OCI-LY3 (cell line): ENCODE results near the gene SEPTIN2.

ENCODE experiments used
- H2AFZ ChIP-seq: fragments of 200-600, 300-600 bp; shearing (Covaris generic); 2 replicates; pipeline ENCODE4 v1.6.0; 2014; ENCODE audit warnings: antibody characterized with exemption, low read depth, low read length
- H3K27ac ChIP-seq: fragments of 200-600, 300-600 bp; sonication (generic); 2 replicates; pipeline ENCODE4 v1.5.1; 2014; ENCODE audit warnings: mild to moderate bottlenecking, low read length, moderate library complexity, mixed read lengths
- H3K27me3 ChIP-seq: fragments of 200-600, 300-600 bp; sonication (generic); 2 replicates; pipeline ENCODE4 v1.6.1; 2014; ENCODE audit warnings: low read depth, low read length, mixed read lengths
- H3K36me3 ChIP-seq: fragments of 200-600, 300-600 bp; sonication (generic); replicated peaks from 2 replicates; pipeline ENCODE3; 2014; ENCODE audit warnings: low read depth, low read length, mixed read lengths
- H3K4me1 ChIP-seq: fragments of 300-600, 200-600 bp; sonication (generic); 2 replicates; pipeline ENCODE4 v1.6.1; 2014; ENCODE audit warnings: low read length, mixed read lengths
- H3K4me2 ChIP-seq: fragments of 200-600, 300-600 bp; sonication (generic); 2 replicates; pipeline ENCODE4 v1.6.1; 2014; ENCODE audit warnings: low read length, mixed read lengths
- H3K4me3 ChIP-seq: fragments of 300-600, 200-600 bp; sonication (generic); 2 replicates; pipeline ENCODE4 v1.5.1; 2014; ENCODE audit warnings: antibody characterized with exemption, mild to moderate bottlenecking, low read length, moderate library complexity
- H3K79me2 ChIP-seq: fragments of 300-600, 200-600 bp; shearing (Covaris generic); 2 replicates; pipeline ENCODE4 v1.6.1; 2014; ENCODE audit warnings: mild to moderate bottlenecking, low read length, mixed read lengths
- H3K9ac ChIP-seq: fragments of 300-600, 200-600 bp; shearing (Covaris generic); 2 replicates; pipeline ENCODE4 v1.6.0; 2014; ENCODE audit warnings: mild to moderate bottlenecking, low read length, moderate library complexity
- H3K9me3 ChIP-seq: fragments of 200-600, 300-600 bp; shearing (Covaris generic); 2 replicates; pipeline ENCODE4 v1.6.1; 2014; ENCODE audit warnings: low read length, mixed read lengths; ENCODE audit not compliant: insufficient read depth
- H4K20me1 ChIP-seq: fragments of 200-600, 300-600 bp; sonication (generic); 2 replicates; pipeline ENCODE4 v1.6.1; 2016; ENCODE audit warnings: low read length, mixed read lengths; ENCODE audit not compliant: insufficient read depth
- CTCF ChIP-seq: fragments of 200-600, 300-600 bp; sonication (generic); IDR thresholded peaks from 2 replicates; pipeline ENCODE4 v1.5.1; 2014; ENCODE audit warnings: antibody characterized with exemption, low read length, low read depth
- EZH2phosphoT487 ChIP-seq: fragments of 200-600 bp; shearing (Covaris generic); IDR thresholded peaks from 2 replicates; pipeline ENCODE4 v1.6.1; 2018; ENCODE audit warnings: antibody characterized with exemption, mixed run types, low read depth

Gene SEPTIN2

GRCh38 chr2:241308267-241308666 lies 7.5 kb upstream of the SEPTIN2 start:
- Histone ChIP-seq H3K79me2 (peaks cover 99% of the 10 kb centered on the region), H3K4me1 (peaks cover 28% of the 10 kb centered on the region), H3K4me3 (no peak overlapping the region), H3K36me3 (no peaks in the 10 kb centered on the region), H3K9ac (no peak overlapping the region), H3K27ac (no peak overlapping the region), H4K20me1 (peaks cover 74% of the 10 kb centered on the region), H3K27me3 (no peaks in the 10 kb centered on the region), H2AFZ (no peak overlapping the region), H3K4me2 (no peak overlapping the region), H3K9me3 (no peaks in the 10 kb centered on the region)
- no peak for TF ChIP-seq EZH2phosphoT487
- no peak for TF ChIP-seq CTCF

- 0 out of 2 replicates have a peak overlapping the region, but pooled peaks have one; percentile 40 for H3K4me2 ChIP-seq
- no peak for TF ChIP-seq CTCF
- no peak overlapping the region for H3K9ac ChIP-seq
- H3K4me3 ChIP-seq = no peak overlapping the region
- H3K27ac ChIP-seq = no peak overlapping the region
- H4K20me1 ChIP-seq = peaks cover 71% of the 10 kb centered on the region
- peaks cover 33% of the 10 kb centered on the region for H3K4me1 ChIP-seq
- H3K36me3 ChIP-seq = no peaks in the 10 kb centered on the region
- H3K27me3 ChIP-seq = no peaks in the 10 kb centered on the region
- no peaks in the 10 kb centered on the region for H3K9me3 ChIP-seq
- no peak overlapping the region for H2AFZ ChIP-seq
- H3K79me2 ChIP-seq = peaks cover 99% of the 10 kb centered on the region
Measured at GRCh38 chr2:241308832-241309500, 6.8 kb upstream of the SEPTIN2 start.

GRCh38 chr2:241309684-241310117 lies 6.0 kb upstream of the SEPTIN2 start:
- Histone ChIP-seq H3K27ac (peak overlapping the region; percentile 22; the same call in 1 of the 2 replicates), H3K4me2 (peak overlapping the region; percentile 40; the same call in 1 of the 2 replicates), H3K4me1 (peaks cover 36% of the 10 kb centered on the region), H3K79me2 (peaks cover 99% of the 10 kb centered on the region), H3K4me3 (no peak overlapping the region), H3K9ac (0 out of 2 replicates have a peak overlapping the region, but pooled peaks have one; percentile 9), H4K20me1 (peaks cover 66% of the 10 kb centered on the region), H3K9me3 (no peaks in the 10 kb centered on the region), H2AFZ (no peak overlapping the region), H3K36me3 (no peaks in the 10 kb centered on the region), H3K27me3 (no peaks in the 10 kb centered on the region)
- TF ChIP-seq EZH2phosphoT487 = no peak

- Histone ChIP-seq H3K9me3 (no peaks in the 10 kb centered on the region), H3K27me3 (no peaks in the 10 kb centered on the region), H3K79me2 (peaks cover 95% of the 10 kb centered on the region), H2AFZ (no peak overlapping the region), H3K9ac (no peak overlapping the region), H3K27ac (no peak overlapping the region), H4K20me1 (peaks cover 59% of the 10 kb centered on the region), H3K4me1 (peaks cover 36% of the 10 kb centered on the region), H3K4me3 (no peak overlapping the region), H3K4me2 (peak overlapping the region; percentile 9; the same call in 1 of the 2 replicates), H3K36me3 (no peaks in the 10 kb centered on the region)
- TF ChIP-seq CTCF = no peak
- TF ChIP-seq EZH2phosphoT487 = no peak
Measured at GRCh38 chr2:241310917-241311566, 4.7 kb upstream of the SEPTIN2 start.
